HG03108 (cell line): ENCODE measurements around the gene TMEM50B.
"Not testable (repeated sequence)": the region's sequence is repeated elsewhere in the genome, so short reads cannot be mapped to it uniquely, and the experiment has no call there.

Source experiments
- ATAC-seq: cut with Tn5 transposase; IDR thresholded peaks from one replicate; pipeline ENCODE4 v1.9.1; 2021; ENCODE audit warnings: moderate library complexity; ENCODE audit not compliant: unreplicated experiment

The TMEM50B gene

DNA sequence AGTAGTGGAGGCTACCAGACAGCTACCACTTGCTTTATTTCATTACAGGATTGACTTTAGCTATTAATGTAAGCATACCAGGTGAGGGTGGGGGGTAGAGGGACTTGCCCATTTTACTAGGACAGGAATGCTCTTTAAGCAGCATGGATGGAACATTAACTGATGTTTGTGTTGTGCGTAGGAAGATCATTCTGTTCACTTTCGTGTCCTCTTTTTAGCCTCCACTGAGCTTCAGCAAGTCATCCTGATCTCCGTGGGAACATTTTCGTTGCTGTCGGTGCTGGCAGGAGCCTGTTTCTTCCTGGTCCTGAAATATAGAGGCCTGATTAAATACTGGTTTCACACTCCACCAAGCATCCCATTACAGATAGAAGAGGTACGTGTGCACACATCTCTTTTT lies 47.3 kb downstream of the TMEM50B start:
- no peak for ATAC-seq

DNA sequence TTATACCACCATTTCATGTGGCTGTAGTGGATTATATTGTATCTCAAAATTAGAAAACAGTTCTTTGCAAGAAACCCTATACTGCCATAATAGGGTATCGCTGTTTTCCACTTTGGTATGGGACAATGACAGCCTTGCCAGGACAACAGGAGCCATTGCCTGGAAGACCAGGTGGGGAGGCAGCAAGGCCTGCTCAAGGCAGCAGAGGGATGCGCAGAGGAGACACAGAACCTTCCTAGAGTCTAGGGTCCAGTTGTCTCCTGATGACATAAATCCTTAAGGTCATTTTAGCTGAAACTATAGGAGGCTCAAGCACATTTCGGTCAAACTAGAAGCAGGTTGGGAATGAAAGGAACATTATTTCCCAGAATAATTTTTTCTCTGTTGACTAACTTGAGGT lies 48.9 kb downstream of the TMEM50B start:
- ATAC-seq, result no peak

DNA sequence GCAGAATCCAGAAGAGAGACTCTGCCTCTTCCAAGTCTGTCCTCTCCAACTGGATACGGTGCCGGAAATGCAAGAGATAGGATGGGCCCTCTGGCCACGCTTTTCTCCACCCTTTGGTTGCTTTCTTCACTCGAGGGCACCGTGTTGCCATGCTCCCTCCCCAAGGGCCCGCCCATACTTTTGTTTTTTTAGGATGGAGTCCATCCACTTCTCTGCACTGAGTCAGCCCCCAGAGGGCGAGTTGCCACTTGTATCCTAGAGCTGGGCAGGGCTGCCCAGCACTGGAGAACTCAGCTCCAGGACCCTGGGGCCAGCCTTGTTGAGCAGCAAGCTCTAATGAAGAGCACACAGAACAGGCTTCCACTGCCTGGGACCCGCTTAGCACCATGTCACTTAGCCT lies 51.1 kb downstream of the TMEM50B start:
- ATAC-seq, result no peak

GRCh38 chr21:33427051-33427450 lies 52.7 kb downstream of the TMEM50B start:
- no peak for ATAC-seq

DNA sequence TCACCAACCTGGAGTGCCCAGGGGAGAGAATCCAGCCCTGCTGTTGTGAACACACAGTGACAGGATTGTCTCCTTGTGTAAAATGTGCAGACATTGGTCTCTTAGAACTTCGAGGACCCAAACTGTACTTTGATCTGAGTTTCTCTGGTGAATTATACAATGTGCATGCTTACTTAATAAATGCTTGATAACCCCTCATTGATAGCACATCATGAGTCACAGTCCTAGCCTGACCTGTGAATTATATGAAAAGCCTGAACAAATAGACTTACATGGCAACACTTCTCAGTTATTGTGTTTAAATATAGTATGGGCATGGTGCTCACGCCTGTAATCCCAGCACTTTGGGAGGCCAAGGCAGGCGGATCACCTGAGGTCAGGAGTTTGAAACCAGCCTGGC lies 53.9 kb downstream of the TMEM50B start:
- ATAC-seq, result no peak

GRCh38 chr21:33424214-33424613 lies 55.6 kb downstream of the TMEM50B start:
- ATAC-seq, result no peak

DNA sequence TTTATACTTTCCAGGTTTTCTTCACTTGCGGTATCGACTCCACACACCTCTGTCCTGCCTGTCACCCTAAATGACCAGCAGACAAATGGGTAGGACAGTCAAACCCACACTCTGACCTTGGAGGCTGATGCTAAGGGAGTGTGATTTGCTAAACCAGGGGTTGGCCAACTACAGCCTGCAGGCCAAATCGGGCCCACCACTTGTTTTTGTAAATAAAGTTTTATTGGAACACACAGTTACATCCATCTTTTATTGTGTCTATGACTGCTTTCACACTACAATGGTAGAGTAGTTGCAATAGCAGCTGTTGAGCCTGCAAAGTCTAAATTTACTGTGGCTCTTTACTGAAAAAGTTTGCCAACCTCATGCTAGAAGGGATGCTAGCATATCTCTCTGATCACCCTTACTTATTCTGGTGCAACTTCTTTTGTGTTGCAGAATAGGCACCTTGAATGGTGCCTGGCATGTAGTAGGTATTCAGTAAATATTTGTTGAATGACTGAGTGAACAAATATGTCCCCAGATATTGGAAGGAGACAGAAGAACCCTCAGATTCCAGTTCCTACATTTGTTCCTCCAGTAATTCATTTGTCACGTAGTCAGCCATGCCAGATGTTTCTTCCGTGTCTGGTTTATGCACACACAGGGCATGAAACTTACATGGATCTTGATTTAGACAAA lies 57.9 kb downstream of the TMEM50B start:
- no peak for ATAC-seq

- no peak for ATAC-seq
These were observed 60.1 kb downstream of the TMEM50B start for GRCh38 chr21:33419538-33420123.

DNA sequence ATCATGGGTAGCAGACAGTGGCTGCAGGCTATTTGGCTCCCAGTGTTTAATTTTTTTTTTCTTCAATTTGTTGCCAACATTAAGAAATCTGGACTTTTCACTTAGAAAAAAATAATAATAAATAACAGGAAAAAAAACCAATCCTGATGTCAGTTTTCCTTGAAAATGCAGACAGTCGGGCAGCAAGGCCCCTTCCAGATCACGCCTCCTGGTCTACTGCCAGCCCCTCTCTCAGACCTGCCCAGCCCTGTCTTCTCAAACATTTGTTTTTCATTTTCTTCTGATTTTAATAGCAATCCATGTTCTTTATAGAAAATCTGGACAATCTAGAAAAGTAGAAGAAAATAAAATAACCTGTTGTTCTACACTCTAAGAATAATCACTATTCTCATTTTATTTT lies 61.1 kb downstream of the TMEM50B start:
- no peak for ATAC-seq

- no peak for ATAC-seq
These were observed 64.8 kb downstream of the TMEM50B start for GRCh38 chr21:33414926-33415325.

DNA sequence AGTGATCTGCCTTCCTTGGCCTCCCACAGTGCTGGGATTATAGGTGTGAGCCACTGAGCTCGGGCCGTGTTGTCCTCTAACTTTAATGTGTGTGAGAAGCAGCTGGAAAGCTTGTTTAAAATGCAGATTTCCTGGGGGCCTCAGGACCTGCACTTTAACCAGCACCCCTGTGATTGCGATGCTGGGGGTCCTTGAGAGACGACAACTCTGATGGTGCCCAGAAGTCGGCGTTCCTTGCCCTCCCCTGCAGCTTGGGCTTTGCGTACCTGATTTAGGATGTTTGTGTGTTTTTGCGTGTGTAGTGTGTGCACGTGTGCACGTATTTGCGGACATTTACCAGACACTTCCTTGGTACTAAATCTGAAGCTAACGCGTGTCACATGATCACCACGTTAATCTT lies 65.7 kb downstream of the TMEM50B start:
- ATAC-seq, result no peak

DNA sequence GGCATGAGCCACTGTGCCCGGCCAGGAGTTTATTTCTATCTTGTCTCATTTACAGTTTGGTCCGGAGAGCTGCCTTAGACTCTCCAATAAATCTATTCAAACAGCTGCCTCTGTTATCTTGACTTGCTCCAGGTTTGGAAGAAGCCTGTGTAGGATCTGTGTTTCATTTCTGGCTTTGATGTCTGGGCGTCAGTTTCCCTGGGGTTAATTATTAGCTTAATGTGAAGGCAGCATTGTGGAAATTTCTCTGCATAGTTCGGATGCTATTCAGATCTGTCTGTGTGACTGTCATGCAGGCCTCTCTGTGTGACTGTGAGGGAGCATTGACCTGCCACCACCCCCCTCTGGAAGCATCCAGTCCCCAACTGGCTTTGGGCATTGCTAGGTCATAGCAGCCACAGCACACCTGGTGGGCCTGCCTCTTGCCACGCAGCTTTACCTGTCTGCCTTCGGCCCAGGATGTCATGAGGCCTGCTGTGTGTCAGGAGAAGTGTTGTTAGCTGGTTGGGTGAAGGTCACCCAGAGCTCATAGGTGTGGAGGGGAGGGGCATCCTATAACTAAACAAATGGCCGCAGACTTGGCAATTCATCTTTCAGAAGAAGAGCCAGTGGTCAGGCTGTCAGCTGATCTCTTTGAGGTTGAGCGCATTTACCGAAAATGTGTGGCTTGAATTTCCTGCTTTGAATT lies 66.8 kb downstream of the TMEM50B start:
- peak; percentile 62 for ATAC-seq

GRCh38 chr21:33412439-33412831 lies 67.3 kb downstream of the TMEM50B start:
- not testable (repeated sequence) for ATAC-seq

DNA sequence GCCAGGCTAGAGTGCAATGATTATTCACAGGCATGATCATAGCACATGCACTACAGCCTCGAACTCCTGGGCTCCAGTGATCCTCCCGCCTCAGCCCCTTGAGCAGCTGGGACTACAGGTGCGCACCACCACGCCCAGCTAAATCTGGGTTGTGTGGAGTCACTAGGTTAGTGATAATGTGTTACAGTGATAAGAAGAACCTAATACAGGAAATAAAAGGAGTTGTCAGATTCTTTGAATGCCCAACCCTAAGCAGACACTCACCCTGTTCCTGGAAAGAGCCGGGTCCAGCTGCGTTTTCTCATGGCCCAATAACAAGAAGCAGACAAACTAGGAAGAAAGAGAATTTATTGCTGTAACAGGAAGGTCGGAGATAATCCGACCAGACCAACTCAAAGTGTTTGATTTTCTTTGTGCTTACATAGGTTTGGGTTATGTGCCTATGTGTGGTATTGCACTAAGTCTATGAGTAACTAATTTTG lies 67.8 kb downstream of the TMEM50B start:
- no peak for ATAC-seq

DNA sequence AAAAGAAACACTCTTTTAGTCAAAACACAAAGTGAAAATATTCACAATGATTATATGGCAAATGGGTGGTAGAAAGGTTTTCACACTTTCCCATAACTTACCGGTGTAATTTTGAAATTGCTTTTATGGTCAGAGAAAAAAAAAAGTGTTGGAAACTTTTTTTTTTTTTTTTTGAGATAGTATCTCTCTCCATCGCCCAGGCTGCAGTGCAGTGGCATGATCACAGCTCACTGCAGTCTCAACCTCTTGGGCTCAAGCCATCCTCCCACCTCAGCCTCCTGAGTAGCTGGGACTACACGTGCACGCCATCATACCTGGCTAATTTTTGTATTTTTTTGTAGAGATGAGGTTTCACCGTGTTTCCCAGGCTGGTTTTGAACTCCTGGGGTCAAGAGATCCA lies 73.3 kb downstream of the TMEM50B start:
- no peak for ATAC-seq

- ATAC-seq, result no peak
These were observed 75.8 kb downstream of the TMEM50B start for GRCh38 chr21:33403786-33404585.

GRCh38 chr21:33403128-33403785 lies 76.5 kb downstream of the TMEM50B start, which contains the start of gene IFNGR2:
TSS of gene IFNGR2 (plus strand) at chr21:33403413. CDS start at chr21:33403544, 131 bp downstream.
- ATAC-seq, result peak; percentile 38

DNA sequence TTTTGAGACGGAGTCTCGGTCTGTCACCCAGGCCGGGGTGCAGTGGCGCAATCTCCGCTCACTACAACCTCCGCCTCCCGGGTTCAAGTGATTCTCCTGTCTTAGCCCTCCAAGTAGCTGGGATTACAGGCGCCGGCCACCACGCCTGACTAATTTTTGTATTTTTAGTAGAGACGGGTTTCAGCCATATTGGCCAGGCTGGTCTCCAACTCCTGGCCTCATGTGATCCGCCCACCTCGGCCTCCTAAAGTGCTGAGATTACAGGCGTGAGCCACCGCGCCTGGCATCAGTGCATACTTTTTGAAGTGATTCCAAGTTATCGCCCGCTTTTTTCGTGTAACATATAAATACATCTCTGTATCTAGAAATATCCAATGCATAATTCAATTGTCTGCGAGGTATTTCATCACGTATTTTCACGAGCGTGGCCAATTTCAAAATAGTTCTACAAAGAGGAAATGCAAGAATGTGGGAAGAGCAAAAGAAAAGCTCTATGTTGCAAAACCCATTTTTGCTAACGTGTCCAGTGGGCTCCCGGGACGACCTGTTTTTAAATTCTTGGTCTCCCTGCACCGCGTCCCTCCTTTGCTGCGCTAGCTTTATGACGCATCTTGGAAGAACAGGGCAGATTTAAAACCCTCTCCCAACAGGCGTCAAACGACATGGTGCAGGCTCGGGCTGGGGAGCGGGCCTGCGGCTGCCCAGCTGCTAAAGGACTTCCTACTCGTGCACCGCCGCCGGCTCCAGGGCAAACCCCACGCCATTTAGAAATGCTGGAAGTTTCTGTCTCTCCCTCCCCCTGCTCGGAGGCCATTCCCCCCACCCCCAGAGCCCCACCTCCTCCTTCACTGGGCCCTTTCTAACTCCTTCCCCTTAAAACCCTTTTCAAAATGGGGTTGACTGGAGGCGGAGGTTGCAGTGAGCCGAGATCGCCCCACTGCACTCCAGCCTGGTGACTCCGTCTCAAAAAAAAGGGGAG lies 77.5 kb downstream of the TMEM50B start:
- no peak for ATAC-seq

GRCh38 chr21:33401630-33401992 lies 78.2 kb downstream of the TMEM50B start:
- ATAC-seq, result no peak
